Left colon (tissue), 2 donors: ENCODE results near the gene CD27. TPM values are rescaled to one million over a fixed set of nuclear protein-coding genes. Genes with fewer than 3 reads are reported as not detected.
A peak's percentile ranks its signal among the peaks of the same experiment; 100 is the strongest.
"Not testable (repeated sequence)": the region's sequence is repeated elsewhere in the genome, so short reads cannot be mapped to it uniquely, and the experiment has no call there.

ENCODE experiments used
- ATAC-seq: fragments of 200-7000 bp; cut with Tn5 transposase; one replicate; pipeline ENCODE4 v1.9.1; 2020; ENCODE audit warnings: mild to moderate bottlenecking, moderate library complexity
- DNase-seq, 2 donors: peaks; one replicate each; pipeline ENCODE4 v3.0.0-alpha.2; 2020
- intact Hi-C, 2 donors: fragments of 100-400 bp; cut with DNase I in 1 of 2; cut with micrococcal nuclease in 1 of 2; formaldehyde crosslinking; loops; one replicate each; pipeline versions ENCODE4 v1.11.2 to v1.14.0; 2022; cut with DNase I, micrococcal nuclease
- long read RNA-seq: library from polyadenylated mRNA; unstranded; transcript quantifications from one replicate; pipeline ENCODE4 v2.0.0, GENCODE V29; 2021
- total RNA-seq, 2 donors: library from RNA; stranded (reverse); fragmentation: NEBNext Ultra II Directional; extraction: Animal tissue kit (Norgen Biotek cat#: 25700); gene quantifications; one replicate each; pipeline ENCODE4 v1.2.1, GENCODE V29; 2021
- donor health status: DM: no; HTN: no; CAD: no.
- donor health status: DM: yes; HTN: yes; CAD: no.

CD27 gene
- 1 to 10 TPM; 1.3 to 4.4 TPM for total RNA-seq
- long read RNA-seq = 0 reads

DNA sequence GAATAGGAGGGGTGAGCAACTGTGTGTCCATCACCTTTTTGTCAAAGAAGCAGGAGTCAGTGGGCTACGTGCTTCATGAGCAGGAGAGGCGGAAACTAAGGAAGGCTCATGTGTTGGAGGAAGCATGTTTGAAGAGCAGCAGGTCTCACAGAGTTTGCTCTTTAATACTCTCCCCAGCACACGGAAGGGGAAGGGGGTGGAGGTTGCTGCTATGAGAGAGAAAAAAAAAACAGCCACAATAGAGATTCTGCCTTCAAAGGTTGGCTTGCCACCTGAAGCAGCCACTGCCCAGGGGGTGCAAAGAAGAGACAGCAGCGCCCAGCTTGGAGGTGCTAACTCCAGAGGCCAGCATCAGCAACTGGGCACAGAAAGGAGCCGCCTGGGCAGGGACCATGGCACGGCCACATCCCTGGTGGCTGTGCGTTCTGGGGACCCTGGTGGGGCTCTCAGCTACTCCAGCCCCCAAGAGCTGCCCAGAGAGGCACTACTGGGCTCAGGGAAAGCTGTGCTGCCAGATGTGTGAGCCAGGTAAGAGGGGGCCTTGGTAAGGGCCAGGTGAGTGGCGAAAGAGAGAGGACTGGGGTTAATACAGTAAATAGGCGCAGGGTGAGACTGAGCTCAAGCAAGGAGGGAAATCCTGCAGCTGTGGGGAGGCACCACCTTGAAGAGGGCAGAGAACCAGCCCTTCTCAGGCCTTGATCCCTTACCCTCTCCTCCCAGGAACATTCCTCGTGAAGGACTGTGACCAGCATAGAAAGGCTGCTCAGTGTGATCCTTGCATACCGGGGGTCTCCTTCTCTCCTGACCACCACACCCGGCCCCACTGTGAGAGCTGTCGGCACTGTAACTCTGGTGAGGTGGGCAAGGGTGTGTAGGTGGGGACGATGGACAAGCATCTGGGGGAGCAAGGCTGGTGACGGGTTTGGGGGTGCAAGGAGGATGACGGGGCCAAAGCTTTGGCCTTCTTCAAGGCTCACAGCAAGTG lies at the start of gene CD27:
Gene CD27 (plus strand): TSS at position 252 of the 985 bp plus-strand sequence. CDS start 141 bp downstream, at position 393.
- intact Hi-C loops = no loop called here
- ATAC-seq (peak; percentile 9), DNase-seq (peak in 1 of 2 donors; percentile 10)

DNA sequence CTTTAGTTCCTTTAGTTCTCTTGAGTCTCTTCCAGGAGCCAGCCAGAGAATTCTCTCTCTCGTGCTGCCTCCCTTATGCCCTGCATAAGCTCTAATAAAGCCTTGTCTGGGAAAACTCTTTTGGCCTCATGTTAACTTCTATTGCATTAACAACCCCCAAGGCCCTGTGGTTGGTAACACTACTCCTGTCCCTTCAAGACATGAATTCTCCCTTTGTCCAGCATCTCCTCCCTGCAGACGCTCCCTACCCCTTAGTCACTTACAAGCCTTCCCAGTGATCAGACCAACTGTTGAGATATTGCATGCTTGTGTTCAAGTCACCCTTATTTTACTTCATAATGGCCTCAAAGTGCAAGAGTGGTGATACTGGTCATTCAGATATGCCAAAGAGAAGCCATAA lies 48.7 kb upstream of the CD27 start:
- ATAC-seq (no peak), DNase-seq (no peak)
- intact Hi-C loops = no loop called here

DNA sequence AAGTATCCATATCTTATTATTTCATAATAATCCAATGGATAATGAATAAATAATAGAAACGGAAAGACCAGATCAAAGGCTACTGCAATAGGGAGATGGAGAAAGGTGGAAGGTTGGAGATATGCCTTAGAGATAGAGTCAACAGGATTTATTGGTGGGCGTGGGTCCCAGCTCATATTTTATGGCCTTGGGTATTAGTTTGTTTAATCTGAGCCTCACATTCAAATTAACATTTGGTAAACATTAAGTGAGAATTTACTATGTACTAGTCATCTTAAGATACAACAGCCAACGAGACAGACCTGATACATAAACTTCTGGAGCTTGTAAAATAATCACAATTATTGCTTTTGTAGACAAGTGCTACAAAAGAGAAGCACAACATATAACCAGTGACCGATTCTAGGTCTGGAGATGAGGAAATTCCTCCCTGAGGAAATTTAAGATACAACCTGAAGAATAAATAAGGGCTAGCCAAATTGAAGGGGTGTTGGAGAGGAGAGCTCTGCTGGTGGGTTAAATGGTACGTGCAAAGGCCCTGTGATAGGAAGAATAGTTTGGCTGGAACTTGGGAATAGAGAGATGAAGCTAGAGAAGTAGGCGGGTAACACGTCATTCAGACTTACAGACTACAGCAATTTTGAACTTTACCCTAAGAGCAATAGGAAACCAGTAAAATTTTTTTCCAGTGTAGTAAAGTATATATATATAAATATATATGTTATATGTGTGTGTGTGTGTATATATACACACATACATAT lies 44.7 kb upstream of the CD27 start:
- no peak for DNase-seq
- ATAC-seq = peak; percentile 88
- intact Hi-C loops = no loop called here

DNA sequence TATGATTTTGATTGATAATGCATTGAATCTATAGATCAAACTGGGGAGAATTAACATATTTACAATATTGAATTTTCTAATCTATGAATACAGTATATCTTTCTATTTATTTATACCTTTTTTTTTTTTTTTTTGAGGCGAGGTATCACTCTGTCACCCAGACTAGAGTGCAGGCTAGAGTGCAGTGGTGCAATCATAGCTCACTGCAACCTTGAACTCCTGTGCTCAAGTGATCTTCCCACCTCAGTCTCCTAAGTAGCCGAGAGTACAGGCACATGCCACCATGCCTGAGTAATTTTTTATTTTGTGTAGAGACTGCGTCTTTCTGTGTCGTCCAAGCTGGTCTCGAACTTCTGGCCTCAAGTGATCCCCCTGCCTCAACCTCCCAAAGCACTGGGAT lies 40.4 kb upstream of the CD27 start:
- ATAC-seq (no peak), DNase-seq (no peak)
- intact Hi-C loops = no loop called here

DNA sequence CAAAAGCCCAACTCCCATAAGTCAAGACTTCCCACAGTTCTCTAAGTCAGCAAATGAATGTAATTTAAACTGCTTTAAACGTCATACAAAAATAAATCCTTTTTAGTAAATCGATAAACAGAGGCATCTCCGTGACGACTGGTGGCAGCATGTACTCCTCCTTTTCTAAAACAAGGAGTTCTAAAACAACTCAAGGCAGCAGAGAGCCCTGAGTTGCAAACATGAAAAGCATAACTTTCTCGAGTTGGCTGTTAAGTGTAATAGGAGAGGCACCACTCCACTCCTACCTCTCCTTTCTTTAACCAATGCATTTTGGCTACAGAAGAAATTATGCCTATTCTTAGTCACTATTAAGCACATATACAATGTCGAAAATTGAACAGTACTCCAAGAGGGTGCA lies 38.8 kb upstream of the CD27 start:
- DNase-seq = no peak
- ATAC-seq = no peak
- intact Hi-C loops = no loop called here

DNA sequence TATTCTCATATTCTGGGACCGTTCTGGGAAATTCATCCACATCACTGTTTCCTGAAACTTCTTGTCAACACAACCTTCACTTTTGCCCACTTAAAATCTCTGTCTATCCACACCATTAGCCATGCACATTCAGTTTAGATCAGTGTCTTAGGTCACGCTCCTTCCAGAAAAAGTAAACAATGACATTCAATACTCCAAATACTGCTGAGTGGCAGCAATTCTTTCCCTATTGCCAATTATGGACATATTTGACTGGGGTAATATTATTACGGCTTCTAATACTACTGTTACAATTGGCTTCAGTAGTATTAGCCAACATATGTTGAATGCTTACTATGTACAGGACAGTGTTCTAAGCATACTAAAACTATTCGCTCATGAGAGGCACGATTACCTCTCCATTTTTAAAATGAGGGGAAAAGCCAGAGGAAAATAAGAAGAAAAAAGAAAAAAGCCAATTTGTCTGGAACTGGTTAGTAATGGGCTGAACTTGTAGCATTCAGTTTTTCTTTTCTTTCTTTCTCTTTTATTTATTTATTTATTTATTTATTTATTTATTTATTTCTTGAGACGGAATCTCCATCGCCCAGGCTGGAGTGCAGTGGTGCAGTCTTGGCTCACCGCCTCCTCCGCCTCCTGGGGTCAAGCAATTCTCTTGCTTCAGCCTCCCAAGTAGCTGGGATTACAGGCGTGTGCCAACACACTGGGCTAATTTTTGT lies 37.4 kb upstream of the CD27 start:
- intact Hi-C loops = no loop called here
- no peak for ATAC-seq
- DNase-seq = no peak

DNA sequence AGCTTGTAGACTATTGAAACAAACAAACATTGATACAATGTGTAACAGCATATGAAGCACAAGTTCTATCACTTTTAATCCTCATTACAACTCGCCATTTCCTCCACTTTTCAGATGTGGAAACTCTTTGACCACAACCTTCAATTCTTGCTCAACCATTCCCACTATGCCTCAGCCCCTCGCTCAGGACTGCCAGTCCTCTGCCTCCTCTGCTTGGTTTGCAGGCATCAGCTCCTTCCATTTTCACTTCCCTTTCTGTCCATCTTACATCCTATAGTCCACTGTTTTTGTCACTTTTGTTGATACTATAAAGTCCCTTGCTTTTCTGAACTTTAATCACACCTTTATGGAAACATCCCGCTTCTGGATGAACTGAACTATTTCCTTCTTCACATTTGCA lies 28.2 kb upstream of the CD27 start:
- intact Hi-C loops = no loop called here
- ATAC-seq (no peak), DNase-seq (no peak)

DNA sequence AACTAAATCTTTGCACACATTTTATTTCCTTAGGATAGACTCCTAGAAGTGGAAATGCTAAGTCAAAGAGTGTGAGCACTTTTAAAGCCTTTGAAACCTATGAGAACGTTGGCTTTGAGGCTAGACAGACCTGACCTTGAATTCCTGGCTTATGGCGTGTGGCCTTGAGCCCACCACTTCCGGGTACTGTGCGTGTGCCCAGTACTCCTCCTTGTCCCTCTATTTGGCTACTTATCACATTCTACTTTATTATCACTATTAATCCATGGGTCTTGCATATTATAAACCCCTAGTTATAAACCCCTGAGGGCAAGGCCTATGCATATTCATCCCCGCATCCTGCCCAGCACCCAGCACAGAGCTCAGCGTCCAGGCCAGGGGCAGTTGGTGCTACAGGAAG lies 26.0 kb upstream of the CD27 start:
- intact Hi-C loops = no loop called here
- DNase-seq = no peak
- ATAC-seq = no peak

DNA sequence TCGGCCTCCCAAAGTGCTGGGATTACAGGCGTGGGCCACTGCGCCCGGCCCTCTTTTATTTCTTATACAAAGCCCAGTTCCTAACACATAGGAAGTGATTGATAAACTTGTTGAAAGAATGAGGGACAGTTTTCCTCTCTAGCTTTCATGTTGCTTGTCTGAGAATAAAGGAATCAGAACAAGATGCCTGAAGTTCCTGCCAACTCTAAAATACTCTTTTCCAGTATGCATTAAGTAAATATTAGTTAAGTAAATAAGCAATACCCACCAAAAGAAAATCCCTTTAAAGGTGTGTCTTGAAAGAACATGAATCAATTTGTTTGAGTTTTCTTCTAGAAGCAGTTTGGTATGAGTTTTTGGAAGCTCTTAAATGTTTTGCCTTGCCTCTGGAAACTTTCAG lies 24.4 kb upstream of the CD27 start:
- DNase-seq (no peak), ATAC-seq (no peak)
- intact Hi-C loops = loop anchor here in 1 of 2 donors (10.0 kb wide), 1 partner anchor 114 kb away; the partner anchor contains the start of gene GAPDH

DNA sequence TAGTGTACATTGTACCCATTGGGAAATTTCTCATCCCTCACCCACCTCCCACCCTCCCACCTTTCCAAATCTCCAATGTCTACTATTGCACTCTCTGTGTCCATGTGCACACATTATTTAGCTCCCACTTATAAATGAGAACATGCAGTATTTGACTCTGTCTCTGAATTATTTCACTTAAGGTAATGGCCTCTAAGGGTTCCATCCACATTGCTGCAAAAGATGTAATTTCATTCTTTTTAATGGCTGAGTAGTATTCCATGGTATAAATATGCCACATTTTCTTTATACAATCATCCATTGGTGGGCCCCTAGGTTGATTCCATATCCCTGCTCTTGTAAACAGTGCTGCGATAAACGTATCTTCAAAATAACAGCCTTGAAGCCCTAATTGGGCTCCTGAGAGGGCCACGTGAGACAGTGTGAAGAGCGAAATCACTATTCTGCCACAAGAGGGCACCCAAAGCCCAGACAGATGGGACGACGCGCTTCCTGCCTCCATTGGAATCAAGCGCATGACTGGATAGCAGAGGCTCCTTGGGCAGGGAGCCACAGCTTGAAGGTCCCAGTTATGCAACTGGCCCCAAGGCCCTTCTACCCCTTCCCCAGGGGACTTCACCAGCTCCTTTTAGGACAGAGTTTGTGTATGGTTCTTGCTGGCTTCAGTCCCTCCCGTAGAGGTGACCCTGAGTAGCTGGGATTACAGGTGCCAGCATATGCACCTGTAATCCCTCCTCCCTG lies 21.3 kb upstream of the CD27 start:
- intact Hi-C loops = loop anchor here in 1 of 2 donors (2.0 to 10.0 kb wide), 2 partner anchors 43 to 111 kb away; partner anchors contain the start of gene GAPDH
- ATAC-seq = peak; percentile 98
- peak; percentile 80 to 85 for DNase-seq

DNA sequence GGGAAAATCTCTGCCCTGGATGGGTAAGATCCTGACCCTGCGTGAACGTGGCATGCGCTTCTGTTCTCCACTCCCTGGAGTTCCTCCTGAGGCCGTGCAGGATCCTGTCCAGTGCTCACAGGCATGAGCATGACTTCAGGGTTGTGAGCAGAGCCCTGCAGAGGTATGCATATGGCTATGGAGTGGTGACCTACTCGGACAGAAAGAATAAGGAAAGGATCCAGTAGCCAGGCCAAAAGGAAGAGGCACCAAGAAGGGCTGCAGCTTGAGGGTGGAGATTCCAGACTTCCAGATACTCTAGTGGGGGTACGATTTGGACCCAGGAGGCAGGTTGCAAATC lies 20.8 kb upstream of the CD27 start:
- DNase-seq (no peak), ATAC-seq (no peak)
- intact Hi-C loops = loop anchor here in 1 of 2 donors (10.0 kb wide), 1 partner anchor 111 kb away; the partner anchor contains the start of gene GAPDH

DNA sequence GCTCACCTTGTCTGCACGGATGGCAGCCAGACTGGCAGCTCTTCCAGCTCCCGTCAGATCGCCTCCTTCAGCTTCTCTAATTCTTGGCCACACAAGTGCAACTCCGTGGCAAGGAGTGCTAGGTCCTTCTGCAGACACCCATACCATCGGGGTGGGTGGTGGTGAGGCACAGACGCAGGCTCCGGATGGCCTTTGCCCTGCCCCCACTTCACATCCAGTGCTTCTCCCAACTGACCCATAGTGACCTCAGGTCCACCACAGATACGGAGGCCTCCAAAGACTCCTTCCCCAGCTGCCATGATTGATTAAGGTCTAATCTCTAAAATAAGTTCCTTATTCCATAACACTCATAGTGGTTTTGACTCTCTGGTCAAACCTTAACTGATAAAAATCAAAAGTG lies 19.9 kb upstream of the CD27 start:
- intact Hi-C loops = loop anchor here in 1 of 2 donors (10.0 kb wide), 1 partner anchor 110 kb away; the partner anchor contains the start of gene GAPDH
- DNase-seq = no peak
- no peak for ATAC-seq

DNA sequence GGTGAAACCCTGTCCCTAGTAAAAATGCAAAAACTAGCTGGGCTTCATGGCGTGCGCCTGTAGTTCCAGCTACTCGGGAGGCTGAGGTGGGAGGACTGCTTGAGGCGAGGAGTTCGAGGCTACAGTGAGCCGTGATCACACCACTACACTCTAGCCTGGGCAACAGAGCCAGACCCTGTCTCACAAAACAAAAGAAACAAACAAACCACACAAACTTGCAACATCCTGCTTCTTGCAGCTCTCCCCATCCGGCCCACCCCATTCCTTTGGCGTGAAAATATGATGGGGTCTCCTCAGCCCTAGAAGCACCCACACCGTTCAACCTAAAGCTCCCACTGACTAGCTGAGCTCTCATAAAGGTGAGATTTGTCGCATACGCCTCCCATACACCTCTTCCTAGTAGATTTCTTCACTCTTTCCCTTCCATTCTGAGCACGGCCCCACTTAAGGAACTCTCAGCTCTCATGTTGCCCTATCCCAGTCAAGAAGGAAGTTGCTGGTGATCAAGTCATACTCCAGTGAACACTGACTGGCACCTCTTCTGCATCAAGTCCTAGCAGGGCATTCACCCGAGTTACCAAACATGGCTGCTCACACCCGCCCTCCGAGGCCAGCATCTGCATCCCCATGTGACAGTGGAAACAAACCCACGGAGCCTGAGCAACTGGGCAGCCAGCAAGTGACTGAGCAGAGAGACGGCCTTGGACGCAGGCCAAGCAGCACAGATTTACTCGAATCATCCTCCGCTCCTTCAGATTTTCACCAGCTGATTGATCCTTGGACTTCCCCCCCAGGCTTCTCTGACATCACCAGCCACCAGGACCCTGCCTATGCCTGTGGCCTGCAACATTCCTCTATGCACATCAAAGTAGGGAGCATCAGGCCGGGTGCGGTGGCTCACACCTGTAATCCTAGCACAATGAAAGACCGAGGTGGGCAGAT lies 18.9 kb upstream of the CD27 start:
- DNase-seq = no peak
- no peak for ATAC-seq
- intact Hi-C loops = loop anchor here in 1 of 2 donors (10.0 kb wide), 1 partner anchor 109 kb away; the partner anchor contains the start of gene GAPDH

DNA sequence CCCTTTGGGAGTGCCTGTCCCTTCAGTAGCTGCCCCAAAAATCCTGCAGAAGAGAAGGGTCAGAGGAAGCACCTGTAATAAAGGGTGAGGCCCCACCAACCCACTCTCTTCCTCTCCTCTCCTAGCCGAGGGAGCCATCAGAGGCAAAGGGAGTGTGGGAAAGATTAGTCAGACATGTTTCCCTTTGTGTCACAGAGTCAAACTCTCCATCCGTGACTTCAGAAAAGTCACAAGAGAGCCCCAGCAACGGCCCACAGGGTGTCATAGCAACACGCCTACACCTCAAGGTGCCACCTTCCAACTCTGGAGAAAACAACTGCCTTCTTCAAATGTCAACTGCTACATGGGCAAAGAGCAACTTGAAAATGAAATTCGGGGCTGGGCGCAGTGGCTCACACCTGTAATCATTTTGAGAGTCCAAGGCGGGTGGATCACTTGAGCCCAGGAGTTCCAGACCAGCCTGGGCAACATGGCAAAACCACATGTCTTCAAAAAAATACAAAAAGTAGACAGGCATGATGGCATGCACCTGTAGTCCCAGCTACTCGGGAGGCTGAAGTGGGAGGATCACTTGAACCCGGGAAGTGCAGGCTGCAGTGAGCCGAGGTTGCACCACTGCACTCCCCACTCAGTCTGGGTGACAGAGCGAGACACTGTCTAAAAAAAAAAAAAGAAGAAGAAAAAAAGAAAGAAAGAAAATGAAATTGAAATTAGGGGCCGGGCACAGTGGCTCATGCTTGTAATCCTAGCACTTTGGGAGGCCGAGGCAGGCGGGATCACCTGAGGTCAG lies 17.7 kb upstream of the CD27 start:
- intact Hi-C loops = loop anchor here in 1 of 2 donors (10.0 kb wide), 1 partner anchor 108 kb away; the partner anchor contains the start of gene GAPDH
- DNase-seq = peak in 1 of 2 donors; percentile 49

DNA sequence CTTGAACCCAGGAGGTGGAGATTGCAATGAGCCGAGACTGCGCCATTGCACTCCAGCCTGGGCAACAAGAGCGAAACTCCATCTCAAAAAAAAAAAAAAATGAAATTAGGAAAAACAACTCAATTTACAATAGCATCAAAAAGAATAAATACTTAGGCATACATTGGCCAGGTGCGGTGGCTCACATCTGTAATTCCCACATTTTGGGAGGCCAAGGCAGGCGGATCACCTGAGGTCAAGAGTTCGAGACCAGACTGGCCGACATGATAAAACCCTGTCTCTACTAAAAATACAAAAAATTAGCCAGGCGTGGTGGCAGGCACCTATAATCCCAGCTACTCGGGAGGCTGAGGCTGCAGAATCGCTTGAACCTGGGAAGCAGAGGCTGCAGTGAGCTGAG lies 17.0 kb upstream of the CD27 start:
- not testable (repeated sequence) for ATAC-seq, DNase-seq
- intact Hi-C loops = loop anchor here in 1 of 2 donors (10.0 kb wide), 1 partner anchor 107 kb away; the partner anchor contains the start of gene GAPDH

More for the DNA sequence above, 17.7 kb upstream of the CD27 start:
- ATAC-seq = no peak

DNA sequence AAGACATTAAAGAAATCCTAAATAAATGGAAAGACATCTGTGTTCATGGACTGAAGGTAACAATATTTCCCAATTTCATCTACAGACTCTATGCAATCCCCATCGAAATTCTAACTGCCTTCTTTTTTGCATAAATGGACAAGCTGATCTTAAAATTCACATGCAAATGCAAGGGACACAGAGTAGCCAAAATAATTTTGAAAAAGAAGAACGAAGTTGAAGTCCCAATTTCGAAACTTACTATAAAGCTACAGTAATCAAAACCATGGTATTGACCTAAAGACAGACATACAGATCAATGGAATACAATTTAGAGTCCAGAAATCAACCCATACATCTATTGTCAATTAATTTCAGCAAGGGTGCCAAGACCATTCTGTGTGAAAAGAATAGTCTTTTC lies 16.4 kb upstream of the CD27 start:
- intact Hi-C loops = loop anchor here in 1 of 2 donors (10.0 kb wide), 1 partner anchor 106 kb away; the partner anchor contains the start of gene GAPDH
- no peak for ATAC-seq
- DNase-seq = no peak
